Thyroid gland (tissue), 4 donors: ENCODE data around the gene TRAPPC3L.

Experiments
- POLR2A ChIP-seq, 2 donors: fragments of 450-650 bp; IDR thresholded peaks; one replicate each; pipeline ENCODE4 v1.6.1; 2017; ENCODE audit warnings: antibody characterized with exemption in 2 of 2, mild to moderate bottlenecking in 2 of 2, moderate library complexity in 1 of 2
- TF ChIP-seq, protein P1 (sequence below), 6 experiments: fragments of 200-600 bp in 3 of 6; fragments of 450-650 bp in 3 of 6; sonication (generic) in 3 of 6; IDR thresholded peaks; one replicate each; pipeline ENCODE4 v1.5.1; 2016 to 2019; ENCODE audit warnings: antibody characterized with exemption in 6 of 6, mild to moderate bottlenecking in 2 of 6, inconsistent platforms in 1 of 6, moderate library complexity in 1 of 6

DNA sequence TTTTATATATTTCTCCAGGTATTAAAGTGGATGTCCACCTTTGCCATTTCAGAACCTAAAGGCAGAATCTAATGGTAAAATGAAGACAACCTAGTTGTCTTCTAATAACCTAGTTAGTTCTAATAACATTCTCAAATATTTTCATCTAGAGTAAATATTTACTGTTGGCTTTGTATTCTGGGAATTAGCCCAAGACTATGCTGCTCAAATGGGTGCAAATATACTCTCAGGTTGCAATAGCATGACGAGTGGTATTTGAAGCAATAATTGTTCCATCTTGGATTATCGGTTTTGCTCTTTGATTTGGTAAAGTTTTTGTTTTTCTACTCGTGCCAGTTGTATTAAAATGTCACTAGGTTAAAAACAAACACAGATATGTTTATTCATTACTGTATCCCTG lies 49.8 kb upstream of the TRAPPC3L start:
- TF ChIP-seq, protein P1, sequence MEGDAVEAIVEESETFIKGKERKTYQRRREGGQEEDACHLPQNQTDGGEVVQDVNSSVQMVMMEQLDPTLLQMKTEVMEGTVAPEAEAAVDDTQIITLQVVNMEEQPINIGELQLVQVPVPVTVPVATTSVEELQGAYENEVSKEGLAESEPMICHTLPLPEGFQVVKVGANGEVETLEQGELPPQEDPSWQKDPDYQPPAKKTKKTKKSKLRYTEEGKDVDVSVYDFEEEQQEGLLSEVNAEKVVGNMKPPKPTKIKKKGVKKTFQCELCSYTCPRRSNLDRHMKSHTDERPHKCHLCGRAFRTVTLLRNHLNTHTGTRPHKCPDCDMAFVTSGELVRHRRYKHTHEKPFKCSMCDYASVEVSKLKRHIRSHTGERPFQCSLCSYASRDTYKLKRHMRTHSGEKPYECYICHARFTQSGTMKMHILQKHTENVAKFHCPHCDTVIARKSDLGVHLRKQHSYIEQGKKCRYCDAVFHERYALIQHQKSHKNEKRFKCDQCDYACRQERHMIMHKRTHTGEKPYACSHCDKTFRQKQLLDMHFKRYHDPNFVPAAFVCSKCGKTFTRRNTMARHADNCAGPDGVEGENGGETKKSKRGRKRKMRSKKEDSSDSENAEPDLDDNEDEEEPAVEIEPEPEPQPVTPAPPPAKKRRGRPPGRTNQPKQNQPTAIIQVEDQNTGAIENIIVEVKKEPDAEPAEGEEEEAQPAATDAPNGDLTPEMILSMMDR (IDR thresholded peaks at IDR 0.05): no peak
- no peak for TF ChIP-seq POLR2A (IDR thresholded peaks at IDR 0.05)
